Measurements from ENCODE around the gene PDPK1.
"Not testable (repeated sequence)": the region's sequence is repeated elsewhere in the genome, so short reads cannot be mapped to it uniquely, and the experiment has no call there.

Gene PDPK1

GRCh38 chr16:2539845-2540458, 2.1 kb downstream of the PDPK1 start:
- ATAC-seq: not testable (repeated sequence)

- ATAC-seq: not testable (repeated sequence)
Observed at GRCh38 chr16:2540912-2541311, 3.1 kb downstream of the PDPK1 start.

- not testable (repeated sequence) for ATAC-seq
Observed at GRCh38 chr16:2541409-2541808, 3.6 kb downstream of the PDPK1 start.

- ATAC-seq: not testable (repeated sequence)
Observed at GRCh38 chr16:2543771-2544170, 6.0 kb downstream of the PDPK1 start.

- ATAC-seq: not testable (repeated sequence)
Observed at GRCh38 chr16:2550283-2550878, 12.6 kb downstream of the PDPK1 start.

- not testable (repeated sequence) for ATAC-seq
Observed at GRCh38 chr16:2551420-2551889, 13.6 kb downstream of the PDPK1 start.

- ATAC-seq: not testable (repeated sequence)
Observed at GRCh38 chr16:2554709-2555425, 17.0 kb downstream of the PDPK1 start.

- not testable (repeated sequence) for ATAC-seq
Observed at GRCh38 chr16:2557150-2557549, 19.3 kb downstream of the PDPK1 start.

GRCh38 chr16:2560131-2560797, 22.4 kb downstream of the PDPK1 start:
- ATAC-seq: peak; percentile 5; the same call in 2 of the 3 replicates

GRCh38 chr16:2560798-2561133, 22.9 kb downstream of the PDPK1 start:
- ATAC-seq: peak; percentile 99

GRCh38 chr16:2567506-2567905, 29.7 kb downstream of the PDPK1 start:
- not testable (repeated sequence) for ATAC-seq

GRCh38 chr16:2568573-2568972, 30.8 kb downstream of the PDPK1 start:
- ATAC-seq: not testable (repeated sequence)

- not testable (repeated sequence) for ATAC-seq
Observed at GRCh38 chr16:2572704-2573103, 34.9 kb downstream of the PDPK1 start.

GRCh38 chr16:2575839-2576238, 38.0 kb downstream of the PDPK1 start:
- ATAC-seq: not testable (repeated sequence)

GRCh38 chr16:2577044-2577443, 39.2 kb downstream of the PDPK1 start:
- ATAC-seq: not testable (repeated sequence)

GRCh38 chr16:2578905-2579304, 41.1 kb downstream of the PDPK1 start:
- ATAC-seq: not testable (repeated sequence)

- peak; percentile 77 for ATAC-seq
Observed at GRCh38 chr16:2580143-2580542, 42.3 kb downstream of the PDPK1 start.

GRCh38 chr16:2580818-2581217, 43.0 kb downstream of the PDPK1 start:
- ATAC-seq: not testable (repeated sequence)
